PC-9 (cell line): Measurements from ENCODE around the gene CAPZA2. TPM values are rescaled to one million over a fixed set of nuclear protein-coding genes. Genes with fewer than 3 reads are reported as not detected.

Experiments
- BruUV-seq: library from RNA; stranded (reverse); fragments of 400-500 nt; replicated peaks from 2 replicates; lab custom pipeline; 2021; lab: Mats Ljungman, UMichigan
- CTCF ChIA-PET: fragments of 300-600 bp; sonication (Branson Sonifier 250); formaldehyde crosslinking; loops from one replicate; lab custom pipeline; 2022; ENCODE audit warnings: antibody characterized with exemption; lab: Charles Lee
- POLR2A ChIA-PET: fragments of 300-600 bp; sonication (Branson Sonifier 250); formaldehyde crosslinking; loops from one replicate; lab custom pipeline; 2022; ENCODE audit warnings: antibody characterized with exemption; ENCODE audit not compliant: unreplicated experiment; lab: Charles Lee
- DNase-seq, 2 experiments: peaks; one replicate each; pipeline versions ENCODE4 v3.0.0 to v3.0.0-alpha.2; 2015 to 2022; ENCODE audit warnings: mixed read lengths in 1 of 2
- H2AFZ ChIP-seq: fragments of 200-600 bp; sonication (generic); 2 replicates; pipeline ENCODE4 v1.8.1; 2017; ENCODE audit warnings: antibody characterized with exemption
- H3F3A ChIP-seq: fragments of 200-600 bp; sonication (generic); 2 replicates; pipeline ENCODE4 v1.8.1; 2017; ENCODE audit warnings: antibody characterized with exemption, mild to moderate bottlenecking, low read depth; ENCODE audit not compliant: insufficient read depth
- H3K27ac ChIP-seq: fragments of 200-600 bp; sonication (generic); 2 replicates; pipeline ENCODE4 v1.6.1; 2016; ENCODE audit warnings: mixed run types
- H3K27me3 ChIP-seq: fragments of 200-600 bp; sonication (generic); 2 replicates; pipeline ENCODE4 v1.6.1; 2016; ENCODE audit warnings: low read depth, mixed run types; ENCODE audit not compliant: insufficient read depth
- H3K36me3 ChIP-seq: fragments of 200-600 bp; sonication (generic); 2 replicates; pipeline ENCODE4 v1.6.1; 2016; ENCODE audit warnings: low read depth, mixed run types
- H3K4me1 ChIP-seq: fragments of 200-600 bp; sonication (generic); replicated peaks from 2 replicates; pipeline ENCODE4 v1.6.1; 2016; ENCODE audit warnings: mixed run types; ENCODE audit not compliant: insufficient read depth
- H3K4me2 ChIP-seq: fragments of 200-600 bp; sonication (generic); 2 replicates; pipeline ENCODE4 v1.6.1; 2017; ENCODE audit warnings: mixed run types
- H3K4me3 ChIP-seq: fragments of 200-600 bp; sonication (generic); 2 replicates; pipeline ENCODE4 v1.6.1; 2016; ENCODE audit warnings: mixed run types
- H3K79me2 ChIP-seq: fragments of 200-600 bp; sonication (generic); 2 replicates; pipeline ENCODE4 v1.6.1; 2017; ENCODE audit warnings: low read depth, mixed run types
- H3K9me2 ChIP-seq: fragments of 200-600 bp; sonication (generic); 2 replicates; pipeline ENCODE4 v1.8.1; 2017; ENCODE audit warnings: mild to moderate bottlenecking; ENCODE audit not compliant: insufficient read depth
- H3K9me3 ChIP-seq: fragments of 200-600 bp; sonication (generic); 2 replicates; pipeline ENCODE4 v1.8.1; 2016; ENCODE audit warnings: low read depth; ENCODE audit not compliant: insufficient read depth
- H4K20me1 ChIP-seq: fragments of 200-600 bp; sonication (generic); 2 replicates; pipeline ENCODE4 v1.8.1; 2017; ENCODE audit not compliant: insufficient read depth
- EZH2 ChIP-seq: fragments of 200-600 bp; sonication (generic); IDR thresholded peaks from 2 replicates; pipeline ENCODE4 v1.8.0; 2017; ENCODE audit warnings: antibody characterized with exemption, low read depth
- intact Hi-C: fragments of 100-400 bp; cut with micrococcal nuclease; formaldehyde crosslinking; loops from one replicate; pipeline ENCODE4 v1.10.0; 2022; ENCODE audit not compliant: unreplicated experiment
- total RNA-seq: library from RNA; stranded (reverse); gene quantifications from 2 replicates; pipeline ENCODE4 v1.2.3, GENCODE V29; 2021
- TF ChIP-seq, protein P1 (sequence below): fragments of 200-600 bp; sonication (generic); conservative IDR thresholded peaks from 2 replicates; pipeline ENCODE4 v1.6.1; 2017; ENCODE audit warnings: mixed run types, antibody characterized with exemption, mild to moderate bottlenecking, moderate library complexity

CAPZA2 gene
- total RNA-seq, 1 experiment from 2014 or later: 171 TPM

DNA sequence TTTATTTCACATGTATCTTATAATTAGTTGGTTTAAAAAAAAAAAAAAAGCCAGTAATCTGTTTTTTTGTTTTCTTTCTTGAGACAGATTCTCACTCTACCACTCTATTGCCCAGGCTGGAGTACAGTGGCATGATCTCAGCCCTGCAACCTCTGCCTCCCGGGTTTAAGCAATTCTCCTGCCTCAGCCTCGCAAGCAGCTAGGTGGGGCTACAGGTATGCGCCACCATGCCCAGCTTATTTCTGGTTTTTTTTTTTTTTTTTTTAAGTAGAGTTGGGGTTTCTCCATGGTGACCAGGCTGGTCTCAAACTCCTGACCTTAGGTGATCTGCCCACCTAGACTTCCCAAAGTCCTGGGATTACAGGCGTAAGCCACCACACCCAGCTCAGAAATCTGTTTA, 34.1 kb upstream of the CAPZA2 start:
- no peaks in the 10 kb centered on the region for H3K79me2 ChIP-seq
- H3K9me2 ChIP-seq: no peaks in the 10 kb centered on the region
- no peaks in the 10 kb centered on the region for H3K36me3 ChIP-seq
- H3K4me3 ChIP-seq: no peak overlapping the region
- POLR2A ChIA-PET: no interaction called here
- BruUV-seq: no TSS peak
- H4K20me1 ChIP-seq: no peaks in the 10 kb centered on the region
- H2AFZ ChIP-seq: no peak overlapping the region
- H3K4me1 ChIP-seq: 0 out of 2 replicates have a peak, but pooled peaks cover 5% of the 10 kb centered on the region
- no peaks in the 10 kb centered on the region for H3F3A ChIP-seq
- CTCF ChIA-PET: interaction anchor here (0.6 to 0.7 kb wide), 2 partner anchors 558 to 1511 kb away, joined by 3 to 5 read pairs; no protein-coding TSS in a partner anchor
- intact Hi-C loops: no loop called here
- no peak overlapping the region for H3K27ac ChIP-seq
- H3K4me2 ChIP-seq: no peak overlapping the region
- TF ChIP-seq, protein P1, sequence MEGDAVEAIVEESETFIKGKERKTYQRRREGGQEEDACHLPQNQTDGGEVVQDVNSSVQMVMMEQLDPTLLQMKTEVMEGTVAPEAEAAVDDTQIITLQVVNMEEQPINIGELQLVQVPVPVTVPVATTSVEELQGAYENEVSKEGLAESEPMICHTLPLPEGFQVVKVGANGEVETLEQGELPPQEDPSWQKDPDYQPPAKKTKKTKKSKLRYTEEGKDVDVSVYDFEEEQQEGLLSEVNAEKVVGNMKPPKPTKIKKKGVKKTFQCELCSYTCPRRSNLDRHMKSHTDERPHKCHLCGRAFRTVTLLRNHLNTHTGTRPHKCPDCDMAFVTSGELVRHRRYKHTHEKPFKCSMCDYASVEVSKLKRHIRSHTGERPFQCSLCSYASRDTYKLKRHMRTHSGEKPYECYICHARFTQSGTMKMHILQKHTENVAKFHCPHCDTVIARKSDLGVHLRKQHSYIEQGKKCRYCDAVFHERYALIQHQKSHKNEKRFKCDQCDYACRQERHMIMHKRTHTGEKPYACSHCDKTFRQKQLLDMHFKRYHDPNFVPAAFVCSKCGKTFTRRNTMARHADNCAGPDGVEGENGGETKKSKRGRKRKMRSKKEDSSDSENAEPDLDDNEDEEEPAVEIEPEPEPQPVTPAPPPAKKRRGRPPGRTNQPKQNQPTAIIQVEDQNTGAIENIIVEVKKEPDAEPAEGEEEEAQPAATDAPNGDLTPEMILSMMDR: no peak
- TF ChIP-seq EZH2: no peak
- DNase-seq: no peak
- no peaks in the 10 kb centered on the region for H3K9me3 ChIP-seq
- no peaks in the 10 kb centered on the region for H3K27me3 ChIP-seq

DNA sequence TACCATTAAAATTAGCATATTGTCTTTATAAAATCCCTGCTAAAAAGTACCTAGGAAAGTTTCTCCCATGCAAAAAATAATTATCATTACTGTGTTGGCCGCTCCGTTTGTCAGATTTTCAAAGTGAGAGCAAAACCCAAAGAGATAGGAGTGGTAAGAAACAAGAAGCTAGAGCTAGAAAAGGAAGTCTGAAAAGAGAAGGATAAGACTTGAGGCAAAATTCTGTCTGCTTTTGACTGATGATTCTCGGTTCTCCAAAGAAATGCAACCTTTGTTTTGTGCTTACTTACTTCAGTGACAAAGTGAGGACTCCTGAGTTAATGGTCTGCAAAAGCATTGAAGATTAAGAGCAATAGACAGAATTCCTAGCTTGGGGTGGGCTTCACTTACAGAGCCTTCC, 33.3 kb upstream of the CAPZA2 start:
- Histone ChIP-seq H3K4me2 (no peak overlapping the region), H4K20me1 (no peaks in the 10 kb centered on the region), H3K79me2 (no peaks in the 10 kb centered on the region), H3F3A (no peaks in the 10 kb centered on the region), H3K36me3 (no peaks in the 10 kb centered on the region), H3K27me3 (no peaks in the 10 kb centered on the region), H2AFZ (peak overlapping the region; percentile 49), H3K9me3 (no peaks in the 10 kb centered on the region), H3K4me1 (0 out of 2 replicates have a peak, but pooled peaks cover 5% of the 10 kb centered on the region), H3K9me2 (no peaks in the 10 kb centered on the region), H3K4me3 (no peak overlapping the region), H3K27ac (no peak overlapping the region)
- ChIA-PET POLR2A (no interaction called here), CTCF (no interaction called here)
- intact Hi-C loops: no loop called here
- no peak for TF ChIP-seq EZH2
- TF ChIP-seq, protein P1: no peak
- no peak for DNase-seq
- no TSS peak for BruUV-seq

DNA sequence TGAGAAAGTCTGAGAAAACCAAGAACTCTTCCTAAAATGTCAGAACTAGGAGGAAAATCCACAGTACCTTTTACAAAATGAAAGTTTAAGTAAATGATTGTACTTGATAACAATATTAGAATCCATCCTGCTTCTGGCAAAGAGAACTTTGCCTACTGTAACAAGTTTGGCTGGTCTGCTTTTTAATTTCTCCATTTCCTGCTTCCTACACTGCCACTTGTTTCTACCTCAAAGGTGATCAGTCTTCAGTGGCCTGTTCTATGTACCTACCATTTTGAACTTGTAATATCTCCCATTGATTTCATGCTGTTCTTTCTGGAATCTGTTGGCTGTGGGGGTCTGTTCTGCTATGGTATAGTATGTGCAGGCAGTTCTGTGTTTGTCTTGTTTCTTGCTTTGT, 32.9 kb upstream of the CAPZA2 start:
- intact Hi-C loops: no loop called here
- Histone ChIP-seq H3K27me3 (no peaks in the 10 kb centered on the region), H3K79me2 (no peaks in the 10 kb centered on the region), H3F3A (no peaks in the 10 kb centered on the region), H3K4me3 (no peak overlapping the region), H2AFZ (peak overlapping the region; percentile 49; the same call in 1 of the 2 replicates), H3K36me3 (no peaks in the 10 kb centered on the region), H3K9me3 (no peaks in the 10 kb centered on the region), H3K4me1 (0 out of 2 replicates have a peak, but pooled peaks cover 5% of the 10 kb centered on the region), H3K27ac (no peak overlapping the region), H3K4me2 (no peak overlapping the region), H4K20me1 (no peaks in the 10 kb centered on the region), H3K9me2 (no peaks in the 10 kb centered on the region)
- POLR2A ChIA-PET: no interaction called here
- CTCF ChIA-PET: no interaction called here
- no peak for DNase-seq
- no TSS peak for BruUV-seq
- no peak for TF ChIP-seq EZH2
- TF ChIP-seq, protein P1: no peak
